22Rv1 (cell line): ENCODE measurements around the gene SHROOM2.

ENCODE experiments used
- ZFX ChIP-seq: fragments of 450-650 bp; IDR thresholded peaks from 2 replicates; pipeline ENCODE4 v1.6.1; 2017; ENCODE audit warnings: antibody characterized with exemption, borderline replicate concordance
- TF ChIP-seq, protein P1 (sequence below): fragments of 450-650 bp; IDR thresholded peaks from 2 replicates; pipeline ENCODE4 v1.5.1; 2017; ENCODE audit warnings: mild to moderate bottlenecking

DNA sequence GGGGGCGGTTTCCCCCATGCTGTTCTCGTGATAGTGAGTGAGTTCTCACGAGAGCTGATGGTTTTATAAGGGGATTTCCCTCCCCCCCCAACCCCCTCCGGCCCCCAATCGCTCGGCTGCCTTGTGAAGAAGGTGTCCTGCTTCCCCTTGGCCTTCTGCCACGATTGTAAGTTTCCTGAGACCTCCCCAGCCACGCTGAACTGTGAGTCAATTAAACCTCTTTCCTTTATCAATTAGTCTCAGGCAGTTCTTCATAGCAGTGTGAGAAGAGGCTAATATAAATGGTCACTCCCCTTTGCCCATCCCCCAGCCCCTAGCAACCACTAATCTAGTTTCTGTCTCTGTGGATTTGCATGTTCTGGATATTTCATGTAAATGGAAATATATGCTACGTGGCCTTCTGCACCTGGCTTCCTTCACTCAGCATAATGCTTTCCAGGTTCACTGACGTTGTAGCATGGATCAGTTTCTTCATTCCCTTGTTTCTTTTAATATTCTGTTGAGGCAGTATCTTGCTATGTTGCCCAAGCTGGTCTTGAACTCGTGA lies 37.0 kb upstream of the SHROOM2 start:
- TF ChIP-seq, protein P1, sequence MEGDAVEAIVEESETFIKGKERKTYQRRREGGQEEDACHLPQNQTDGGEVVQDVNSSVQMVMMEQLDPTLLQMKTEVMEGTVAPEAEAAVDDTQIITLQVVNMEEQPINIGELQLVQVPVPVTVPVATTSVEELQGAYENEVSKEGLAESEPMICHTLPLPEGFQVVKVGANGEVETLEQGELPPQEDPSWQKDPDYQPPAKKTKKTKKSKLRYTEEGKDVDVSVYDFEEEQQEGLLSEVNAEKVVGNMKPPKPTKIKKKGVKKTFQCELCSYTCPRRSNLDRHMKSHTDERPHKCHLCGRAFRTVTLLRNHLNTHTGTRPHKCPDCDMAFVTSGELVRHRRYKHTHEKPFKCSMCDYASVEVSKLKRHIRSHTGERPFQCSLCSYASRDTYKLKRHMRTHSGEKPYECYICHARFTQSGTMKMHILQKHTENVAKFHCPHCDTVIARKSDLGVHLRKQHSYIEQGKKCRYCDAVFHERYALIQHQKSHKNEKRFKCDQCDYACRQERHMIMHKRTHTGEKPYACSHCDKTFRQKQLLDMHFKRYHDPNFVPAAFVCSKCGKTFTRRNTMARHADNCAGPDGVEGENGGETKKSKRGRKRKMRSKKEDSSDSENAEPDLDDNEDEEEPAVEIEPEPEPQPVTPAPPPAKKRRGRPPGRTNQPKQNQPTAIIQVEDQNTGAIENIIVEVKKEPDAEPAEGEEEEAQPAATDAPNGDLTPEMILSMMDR = no peak
- TF ChIP-seq ZFX = no peak
